IMR-90 (cell line): ENCODE data around the gene NELL2. TPM values are rescaled to one million over a fixed set of nuclear protein-coding genes. Genes with fewer than 3 reads are reported as not detected.

Experiments
- ATAC-seq: fragments of 200-7000 bp; cut with Tn5 transposase; 2 replicates; pipeline ENCODE4 v1.9.1; 2020; ENCODE audit warnings: low read depth, mild to moderate bottlenecking, moderate library complexity
- BruUV-seq: library from RNA; stranded (reverse); fragments of 400-500 nt; replicated peaks from 2 replicates; lab custom pipeline; 2021; lab: Mats Ljungman, UMichigan
- CTCF ChIA-PET: fragments of 300-600 bp; formaldehyde crosslinking; extraction: SDS; loops from one replicate; lab custom pipeline; 2021; ENCODE audit warnings: antibody characterized with exemption; lab: Yijun Ruan, JAX
- POLR2A ChIA-PET: fragments of 300-600 bp; sonication (Branson Sonifier 250); formaldehyde crosslinking; loops from one replicate; lab custom pipeline; 2022; ENCODE audit warnings: antibody characterized with exemption; ENCODE audit not compliant: unreplicated experiment; lab: Charles Lee
- DNase-seq: peaks from one replicate; pipeline ENCODE4 v3.0.0; 2013
- H2AFZ ChIP-seq: replicated peaks from 2 replicates; pipeline ENCODE3; 2013; ENCODE audit warnings: low read length, mild to moderate bottlenecking; ENCODE audit not compliant: poor library complexity
- H2AK5ac ChIP-seq: 2 replicates; pipeline ENCODE4 v1.6.1; 2013; ENCODE audit warnings: low read depth, low read length, inconsistent platforms
- H2AK9ac ChIP-seq: replicated peaks from 2 replicates; pipeline ENCODE3; 2013; ENCODE audit warnings: mild to moderate bottlenecking, low read depth, low read length, moderate library complexity; ENCODE audit not compliant: poor library complexity
- H2BK120ac ChIP-seq: 2 replicates; pipeline ENCODE4 v1.6.1; 2013; ENCODE audit warnings: low read depth, low read length, inconsistent platforms
- H2BK15ac ChIP-seq: 3 replicates; pipeline ENCODE4 v1.6.1; 2013; ENCODE audit warnings: low read depth, low read length, inconsistent platforms
- H2BK20ac ChIP-seq: 2 replicates; pipeline ENCODE4 v1.6.1; 2013; ENCODE audit warnings: low read depth, mild to moderate bottlenecking, inconsistent platforms, low read length, moderate library complexity
- H2BK5ac ChIP-seq: 2 replicates; pipeline ENCODE4 v1.6.1; 2013; ENCODE audit warnings: mild to moderate bottlenecking, low read depth, low read length, inconsistent platforms; ENCODE audit not compliant: poor library complexity, severe bottlenecking
- H3K14ac ChIP-seq: replicated peaks from 2 replicates; pipeline ENCODE4 v1.6.1; 2013; ENCODE audit warnings: low read depth, low read length, inconsistent platforms
- H3K18ac ChIP-seq: 2 replicates; pipeline ENCODE4 v1.6.1; 2013; ENCODE audit warnings: low read depth, low read length, control low read depth
- H3K23ac ChIP-seq: 2 replicates; pipeline ENCODE4 v1.6.1; 2013; ENCODE audit warnings: low read depth, low read length, inconsistent platforms
- H3K27ac ChIP-seq: 2 replicates; pipeline ENCODE4 v1.5.1; 2013; ENCODE audit warnings: mild to moderate bottlenecking, control low read depth, low read length; ENCODE audit not compliant: insufficient read depth
- H3K27me3 ChIP-seq: 2 replicates; pipeline ENCODE4 v1.6.1; 2013; ENCODE audit warnings: low read length; ENCODE audit not compliant: control insufficient read depth, insufficient read depth
- H3K36me3 ChIP-seq: 2 replicates; pipeline ENCODE4 v1.6.1; 2013; ENCODE audit warnings: low read length, mixed read lengths; ENCODE audit not compliant: control insufficient read depth, insufficient read depth
- H3K4ac ChIP-seq: 2 replicates; pipeline ENCODE4 v1.6.1; 2013; ENCODE audit warnings: low read depth, low read length, inconsistent platforms
- H3K4me1 ChIP-seq: 2 replicates; pipeline ENCODE4 v1.6.1; 2013; ENCODE audit warnings: low read length, mixed read lengths; ENCODE audit not compliant: control insufficient read depth, insufficient read depth
- H3K4me2 ChIP-seq: 2 replicates; pipeline ENCODE4 v1.6.1; 2013; ENCODE audit warnings: low read depth, mild to moderate bottlenecking, control low read depth, low read length, moderate library complexity
- H3K4me3 ChIP-seq: 2 replicates; pipeline ENCODE4 v1.5.1; 2013; ENCODE audit warnings: low read depth, mild to moderate bottlenecking, control low read depth, low read length, moderate library complexity; ENCODE audit not compliant: insufficient read depth
- H3K56ac ChIP-seq: 2 replicates; pipeline ENCODE4 v1.6.1; 2013; ENCODE audit warnings: low read length, inconsistent platforms; ENCODE audit not compliant: insufficient read depth; ENCODE audit errors: extremely low read depth
- H3K79me1 ChIP-seq, 2 experiments: 2 replicates each; pipeline ENCODE4 v1.6.1; 2013; ENCODE audit warnings: low read length in 2 of 2, inconsistent platforms in 1 of 2, low read depth in 1 of 2
- H3K9ac ChIP-seq: 2 replicates; pipeline ENCODE4 v1.6.1; 2013; ENCODE audit warnings: low read depth, low read length, control low read depth
- H3K9me1 ChIP-seq: 2 replicates; pipeline ENCODE4 v1.6.1; 2013; ENCODE audit warnings: low read length, inconsistent platforms; ENCODE audit not compliant: insufficient read depth
- H3K9me3 ChIP-seq: 2 replicates; pipeline ENCODE4 v1.6.1; 2013; ENCODE audit warnings: low read length; ENCODE audit not compliant: control insufficient read depth, insufficient read depth
- H4K20me1 ChIP-seq: 2 replicates; pipeline ENCODE4 v1.6.1; 2013; ENCODE audit warnings: low read length, inconsistent platforms; ENCODE audit not compliant: insufficient read depth
- H4K5ac ChIP-seq: 2 replicates; pipeline ENCODE4 v1.6.1; 2013; ENCODE audit warnings: mild to moderate bottlenecking, low read depth, low read length, control low read depth
- H4K8ac ChIP-seq, 2 experiments: 2 replicates each; pipeline ENCODE4 v1.6.1; 2013; ENCODE audit warnings: low read depth in 2 of 2, low read length in 2 of 2, control low read depth in 1 of 2, inconsistent platforms in 1 of 2
- H4K91ac ChIP-seq: 2 replicates; pipeline ENCODE4 v1.6.1; 2013; ENCODE audit warnings: low read depth, low read length, inconsistent platforms; ENCODE audit not compliant: insufficient read depth
- NFE2L2 ChIP-seq: fragments of 150-350 bp; IDR thresholded peaks from 2 replicates; pipeline ENCODE4 v1.6.1; 2016; ENCODE audit warnings: low read depth, mild to moderate bottlenecking, low read length
- WGBS, 2 experiments: methylation state at CpG; one replicate each; pipeline versions ENCODE4 v1.1.5 to v1.1.7; 2013; ENCODE audit warnings: missing lambda C conversion rate in 2 of 2; ENCODE audit not compliant: insufficient read length in 1 of 2; ENCODE audit errors: extremely low coverage in 2 of 2; 5-methylcytosine and 5-hydroxymethylcytosine counted together
- dilution Hi-C: fragments of 300-500 bp; cut with HindIII; formaldehyde crosslinking; loops from one replicate; pipeline ENCODE4 v1.14.3; 2018; ENCODE audit warnings: low sequenced_read_pairs; ENCODE audit not compliant: unreplicated experiment
- in situ Hi-C: fragments of 300-500 bp; cut with MboI; formaldehyde crosslinking; loops from 3 replicates; pipeline ENCODE4 v1.14.3; 2019; ENCODE audit warnings: low sequenced_read_pairs, inconsistent platforms, mixed read lengths
- intact Hi-C: fragments of 100-400 bp; cut with micrococcal nuclease; formaldehyde crosslinking; loops from 2 replicates; pipeline ENCODE4 v1.10.0; 2022
- polyA plus RNA-seq, 3 experiments: library from polyadenylated mRNA; depleted of rRNA; stranded (reverse); fragments of >200 nt; gene quantifications; 2 replicates each; pipeline ENCODE4 v1.2.3, GENCODE V29; 2012; ENCODE audit warnings: low replicate concordance in 1 of 3
- total RNA-seq: library from RNA; depleted of rRNA; stranded (reverse); fragments of >200 nt; gene quantifications from 2 replicates; pipeline ENCODE4 v1.2.3, GENCODE V29; 2012

NELL2 gene
- total and polyA plus RNA-seq, 2 of the 4 experiments (the other 2 are of a cell fraction), result 0.18 to 0.26 TPM

DNA sequence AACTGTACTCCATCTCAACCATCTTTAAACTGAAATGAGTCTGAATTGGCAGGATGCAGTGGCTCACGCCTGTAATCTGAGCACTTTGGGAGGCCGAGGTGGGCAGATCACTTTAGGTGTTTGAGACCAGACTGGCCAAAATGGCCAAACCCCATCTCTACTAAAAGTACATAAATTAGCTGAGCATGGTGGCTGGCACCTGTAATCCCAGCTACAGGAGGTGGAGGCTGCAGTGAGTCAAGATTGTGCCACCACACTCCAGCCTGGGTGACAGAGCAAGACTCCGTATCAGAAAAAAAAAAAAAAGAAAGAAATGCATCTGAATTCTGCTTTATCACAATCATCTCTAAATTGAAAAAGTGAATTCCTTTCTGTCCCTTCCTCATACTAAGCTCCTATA lies 110.3 kb downstream of the NELL2 start:
- Histone ChIP-seq H3K14ac (no peak overlapping the region), H3K4me1 (no peaks in the 10 kb centered on the region), H3K9ac (no peak overlapping the region), H2BK5ac (no peak overlapping the region), H3K9me3 (no peaks in the 10 kb centered on the region), H3K18ac (no peak overlapping the region), H2BK120ac (no peak overlapping the region), H3K9me1 (no peaks in the 10 kb centered on the region), H4K8ac (no peak overlapping the region), H3K23ac (no peak overlapping the region), H3K27ac (no peak overlapping the region), H3K36me3 (no peaks in the 10 kb centered on the region), H3K56ac (no peak overlapping the region), H2BK15ac (no peak overlapping the region), H2BK20ac (no peak overlapping the region), H4K20me1 (no peaks in the 10 kb centered on the region), H2AK5ac (no peak overlapping the region), H3K27me3 (no peaks in the 10 kb centered on the region), H3K79me1 (no peaks in the 10 kb centered on the region), H2AK9ac (no peak overlapping the region), H2AFZ (no peak overlapping the region), H4K5ac (no peak overlapping the region), H3K4ac (no peak overlapping the region), H3K4me3 (no peak overlapping the region), H4K91ac (no peak overlapping the region), H3K4me2 (no peak overlapping the region)
- no CpG with 5 or more reads among the region's 3 CpGs for WGBS, 2 experiments
- intact Hi-C loops (no loop called here), dilution Hi-C loops (no loop called here), in situ Hi-C loops (no loop called here)
- no TSS peak for BruUV-seq
- no peak for ATAC-seq
- no peak for TF ChIP-seq NFE2L2
- ChIA-PET CTCF (no interaction called here), POLR2A (no interaction called here)
- no peak for DNase-seq
